ENCODE data around the gene RFX3. TPM values are rescaled to one million over a fixed set of nuclear protein-coding genes. Genes with fewer than 3 reads are reported as not detected.
A peak's percentile ranks its signal among the peaks of the same experiment; 100 is the strongest.

The RFX3 gene
- total and polyA plus RNA-seq, 2 of the 13 experiments (the other 11 are each of a cell fraction or from before 2014, with no cell fraction given), result 2.7 to 5.3 TPM

DNA sequence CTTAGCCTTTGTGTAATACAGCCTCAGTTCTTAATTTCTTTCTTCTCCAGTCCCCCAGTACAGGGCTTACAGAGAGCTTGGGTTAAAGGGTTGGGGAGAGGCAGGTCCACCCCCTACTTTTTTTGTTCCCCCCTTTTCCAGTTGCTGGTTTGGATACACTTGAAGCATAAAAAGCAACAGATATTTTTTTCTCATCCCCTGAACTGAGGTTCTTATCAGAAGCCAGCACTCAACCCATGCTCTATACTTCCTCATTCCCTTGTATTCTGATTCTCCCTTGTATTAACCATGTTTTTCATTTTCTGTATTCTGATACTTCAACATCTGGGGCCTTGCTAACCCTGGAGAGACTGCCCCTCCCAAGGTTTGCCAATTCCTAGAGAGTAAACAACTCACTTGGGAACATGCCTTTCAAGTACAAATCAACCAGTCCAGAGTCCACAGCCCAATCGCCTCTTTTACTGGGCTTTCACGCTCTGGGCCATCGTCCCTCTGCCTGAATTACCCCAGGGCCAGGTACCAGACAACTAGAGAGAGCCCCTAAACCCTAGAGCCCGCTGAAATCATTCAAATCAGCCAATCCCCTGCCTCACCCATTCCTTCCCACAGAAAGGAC is 348.5 kb downstream of the RFX3 start (continued):
- peak; percentile 86; the same call in 1 of the 2 replicates for TF ChIP-seq EHMT2 (IDR thresholded peaks at IDR 0.05; ENCODE audit: borderline replicate concordance, low read depth, low read length)
- TF ChIP-seq, protein P1, sequence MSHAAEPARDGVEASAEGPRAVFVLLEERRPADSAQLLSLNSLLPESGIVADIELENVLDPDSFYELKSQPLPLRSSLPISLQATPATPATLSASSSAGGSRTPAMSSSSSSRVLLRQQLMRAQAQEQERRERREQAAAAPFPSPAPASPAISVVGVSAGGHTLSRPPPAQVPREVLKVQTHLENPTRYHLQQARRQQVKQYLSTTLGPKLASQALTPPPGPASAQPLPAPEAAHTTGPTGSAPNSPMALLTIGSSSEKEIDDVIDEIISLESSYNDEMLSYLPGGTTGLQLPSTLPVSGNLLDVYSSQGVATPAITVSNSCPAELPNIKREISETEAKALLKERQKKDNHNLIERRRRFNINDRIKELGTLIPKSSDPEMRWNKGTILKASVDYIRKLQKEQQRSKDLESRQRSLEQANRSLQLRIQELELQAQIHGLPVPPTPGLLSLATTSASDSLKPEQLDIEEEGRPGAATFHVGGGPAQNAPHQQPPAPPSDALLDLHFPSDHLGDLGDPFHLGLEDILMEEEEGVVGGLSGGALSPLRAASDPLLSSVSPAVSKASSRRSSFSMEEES (CRISPR knock-in tag; IDR thresholded peaks at IDR 0.05), result no peak
- TF ChIP-seq NFIC (IDR thresholded peaks at IDR 0.05; ENCODE audit: low read length), result peak; percentile 58; the same call in 1 of the 2 replicates
- no peak for TF ChIP-seq ZNF382 (CRISPR knock-in tag; IDR thresholded peaks at IDR 0.05; ENCODE audit: borderline replicate concordance)
- TF ChIP-seq CEBPB (IDR thresholded peaks at IDR 0.05; ENCODE audit: borderline replicate concordance, low read depth, low read length), result no peak
- no peak for TF ChIP-seq ZNF468 (CRISPR knock-in tag; IDR thresholded peaks at IDR 0.05)
- TF ChIP-seq REPIN1 (CRISPR knock-in tag; IDR thresholded peaks at IDR 0.05; ENCODE audit: borderline replicate concordance, low read depth), result no peak; the same call in 1 of the 2 replicates
- no peak for TF ChIP-seq ZNF724P (CRISPR knock-in tag; IDR thresholded peaks at IDR 0.05; ENCODE audit: borderline replicate concordance)
- no peak for TF ChIP-seq POLR2AphosphoS2 (IDR thresholded peaks at IDR 0.05; ENCODE audit: low read depth, low read length)
- TF ChIP-seq, protein P2, sequence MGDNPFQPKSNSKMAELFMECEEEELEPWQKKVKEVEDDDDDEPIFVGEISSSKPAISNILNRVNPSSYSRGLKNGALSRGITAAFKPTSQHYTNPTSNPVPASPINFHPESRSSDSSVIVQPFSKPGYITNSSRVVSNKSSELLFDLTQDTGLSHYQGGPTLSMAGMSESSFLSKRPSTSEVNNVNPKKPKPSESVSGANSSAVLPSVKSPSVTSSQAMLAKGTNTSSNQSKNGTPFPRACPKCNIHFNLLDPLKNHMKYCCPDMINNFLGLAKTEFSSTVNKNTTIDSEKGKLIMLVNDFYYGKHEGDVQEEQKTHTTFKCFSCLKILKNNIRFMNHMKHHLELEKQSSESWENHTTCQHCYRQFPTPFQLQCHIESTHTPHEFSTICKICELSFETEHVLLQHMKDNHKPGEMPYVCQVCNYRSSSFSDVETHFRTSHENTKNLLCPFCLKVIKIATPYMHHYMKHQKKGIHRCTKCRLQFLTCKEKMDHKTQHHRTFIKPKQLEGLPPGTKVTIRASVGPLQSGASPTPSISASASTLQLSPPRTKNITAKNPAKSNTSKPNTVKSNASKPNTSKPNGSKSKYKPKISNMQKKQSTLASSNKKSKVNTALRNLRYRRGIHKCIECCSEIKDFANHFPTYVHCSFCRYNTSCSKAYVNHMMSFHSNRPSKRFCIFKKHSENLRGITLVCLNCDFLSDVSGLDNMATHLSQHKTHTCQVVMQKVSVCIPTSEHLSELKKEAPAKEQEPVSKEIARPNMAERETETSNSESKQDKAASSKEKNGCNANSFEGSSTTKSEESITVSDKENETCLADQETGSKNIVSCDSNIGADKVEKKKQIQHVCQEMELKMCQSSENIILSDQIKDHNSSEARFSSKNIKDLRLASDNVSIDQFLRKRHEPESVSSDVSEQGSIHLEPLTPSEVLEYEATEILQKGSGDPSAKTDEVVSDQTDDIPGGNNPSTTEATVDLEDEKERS (CRISPR knock-in tag; IDR thresholded peaks at IDR 0.05), result no peak
- TF ChIP-seq ZBTB42 (CRISPR knock-in tag; IDR thresholded peaks at IDR 0.05), result 0 out of 2 replicates have a peak, but pooled peaks have one; percentile 65
- TF ChIP-seq, protein P3, sequence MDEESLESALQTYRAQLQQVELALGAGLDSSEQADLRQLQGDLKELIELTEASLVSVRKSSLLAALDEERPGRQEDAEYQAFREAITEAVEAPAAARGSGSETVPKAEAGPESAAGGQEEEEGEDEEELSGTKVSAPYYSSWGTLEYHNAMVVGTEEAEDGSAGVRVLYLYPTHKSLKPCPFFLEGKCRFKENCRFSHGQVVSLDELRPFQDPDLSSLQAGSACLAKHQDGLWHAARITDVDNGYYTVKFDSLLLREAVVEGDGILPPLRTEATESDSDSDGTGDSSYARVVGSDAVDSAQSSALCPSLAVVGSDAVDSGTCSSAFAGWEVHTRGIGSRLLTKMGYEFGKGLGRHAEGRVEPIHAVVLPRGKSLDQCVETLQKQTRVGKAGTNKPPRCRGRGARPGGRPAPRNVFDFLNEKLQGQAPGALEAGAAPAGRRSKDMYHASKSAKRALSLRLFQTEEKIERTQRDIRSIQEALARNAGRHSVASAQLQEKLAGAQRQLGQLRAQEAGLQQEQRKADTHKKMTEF (CRISPR knock-in tag; IDR thresholded peaks at IDR 0.05), result 0 out of 2 replicates have a peak, but pooled peaks have one; percentile 39
- TF ChIP-seq ZNF235 (CRISPR knock-in tag; IDR thresholded peaks at IDR 0.05; ENCODE audit: borderline replicate concordance), result no peak
- peak; percentile 73 for TF ChIP-seq TBL1XR1 (IDR thresholded peaks at IDR 0.05; ENCODE audit: borderline replicate concordance, low read length, partially characterized antibody)
- no peak for TF ChIP-seq ZNF333 (CRISPR knock-in tag; IDR thresholded peaks at IDR 0.05; ENCODE audit: borderline replicate concordance)
- TF ChIP-seq, protein P4, sequence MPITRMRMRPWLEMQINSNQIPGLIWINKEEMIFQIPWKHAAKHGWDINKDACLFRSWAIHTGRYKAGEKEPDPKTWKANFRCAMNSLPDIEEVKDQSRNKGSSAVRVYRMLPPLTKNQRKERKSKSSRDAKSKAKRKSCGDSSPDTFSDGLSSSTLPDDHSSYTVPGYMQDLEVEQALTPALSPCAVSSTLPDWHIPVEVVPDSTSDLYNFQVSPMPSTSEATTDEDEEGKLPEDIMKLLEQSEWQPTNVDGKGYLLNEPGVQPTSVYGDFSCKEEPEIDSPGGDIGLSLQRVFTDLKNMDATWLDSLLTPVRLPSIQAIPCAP (CRISPR knock-in tag; IDR thresholded peaks at IDR 0.05; ENCODE audit: low read depth), result no peak
- no peak for TF ChIP-seq MXI1 (IDR thresholded peaks at IDR 0.05; ENCODE audit: borderline replicate concordance, low read depth, low read length)
- no peak for TF ChIP-seq ZNF230 (CRISPR knock-in tag; IDR thresholded peaks at IDR 0.05)
- TF ChIP-seq SRF (IDR thresholded peaks at IDR 0.05; ENCODE audit: low read depth, low read length), result no peak
- no peak for TF ChIP-seq NFYC (CRISPR knock-in tag; IDR thresholded peaks at IDR 0.05)

All from HepG2 (cell line).